ENCODE results near the gene NEURL1B.

DNA sequence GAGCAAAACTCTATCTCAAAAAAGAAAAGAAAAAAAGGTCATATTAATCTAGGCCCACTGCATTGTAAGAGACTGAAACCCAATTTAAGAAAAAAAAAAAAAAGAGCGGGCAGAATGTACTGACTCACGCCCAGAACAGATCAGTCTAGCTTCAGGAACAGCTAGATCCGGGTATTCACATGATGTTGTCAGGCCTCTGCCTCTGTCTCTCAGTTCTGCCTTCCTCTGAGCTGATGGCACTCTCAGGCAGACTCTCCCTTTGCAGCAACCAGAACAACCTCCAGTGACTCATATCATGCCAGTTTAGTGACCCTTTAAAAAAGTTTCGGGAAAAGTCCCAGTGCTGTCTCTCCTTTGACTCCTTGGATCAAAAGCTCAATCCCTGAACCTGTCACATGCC is 53.0 kb downstream of the NEURL1B start:
- TF ChIP-seq EZH2 (IDR thresholded peaks at IDR 0.05; ENCODE audit: insufficient read depth, poor library complexity, severe bottlenecking) (no peak), EZH2phosphoT487 (IDR thresholded peaks at IDR 0.05; ENCODE audit: insufficient read depth, low read depth) (no peak)
